Measurements from ENCODE around the gene AQP2. TPM values are rescaled to one million over a fixed set of nuclear protein-coding genes. Genes with fewer than 3 reads are reported as not detected.

Gene AQP2
- total RNA-seq, 1 experiment from 2014 or later, result 0.36 TPM

GRCh38 chr12:49982246-49983087 lies 31.9 kb downstream of the AQP2 start:
- Histone ChIP-seq H3K4me1 (ENCODE audit: control insufficient read depth, insufficient read depth, low read length) (peaks cover 4% of the 10 kb centered on the region), H3K4me3 (ENCODE audit: low read depth in 2 of 2, low read length in 2 of 2) (no peak overlapping the region), H3K9me3 (ENCODE audit: control insufficient read depth, insufficient read depth, low read depth, low read length) (no peaks in the 10 kb centered on the region), H3K27ac (ENCODE audit: low read length) (no peak overlapping the region), H3K36me3 (ENCODE audit: control insufficient read depth, insufficient read depth, low read length) (peaks cover 3% of the 10 kb centered on the region; the same call in 1 of the 2 replicates), H3K27me3 (ENCODE audit: control insufficient read depth, insufficient read depth, low read length) (no peaks in the 10 kb centered on the region)
- ATAC-seq (no peak), DNase-seq (ENCODE audit: low read depth, low spot score) (no peak)
- CTCF ChIA-PET, result no interaction called here
- in situ Hi-C loops (cut with HindIII; ENCODE audit: low pct_unique_long_range_greater_than_20kb, low sequenced_read_pairs) (no loop called here), intact Hi-C loops (cut with micrococcal nuclease; ENCODE audit: unreplicated experiment) (no loop called here)
- no TSS peak for BruUV-seq (replicated peaks)
- POLR2A ChIA-PET, result interaction anchor here (0.6 kb wide), 2 partner anchors 102 to 123 kb away, joined by 3 to 10 read pairs; partner anchors contain the start of gene SMARCD1
- TF ChIP-seq POLR2AphosphoS5 (IDR thresholded peaks at IDR 0.05; ENCODE audit: low read depth, low read length) (no peak), TCF7L2 (IDR thresholded peaks at IDR 0.05; ENCODE audit: low read depth, low read length) (no peak), CTCF (IDR thresholded peaks at IDR 0.05) (no peak), SIN3A (IDR thresholded peaks at IDR 0.05; ENCODE audit: borderline replicate concordance, insufficient read depth, low read depth, low read length) (no peak), REST (IDR thresholded peaks at IDR 0.05; ENCODE audit: insufficient read depth in 1 of 2, low read depth in 2 of 2, low read length in 1 of 2) (no peak)

GRCh38 chr12:49983892-49984291 lies 33.4 kb downstream of the AQP2 start:
- H3K4me1 ChIP-seq (ENCODE audit: control insufficient read depth, insufficient read depth, low read length), result peaks cover 4% of the 10 kb centered on the region
- no peak overlapping the region for H3K4me3 ChIP-seq (ENCODE audit: low read depth in 2 of 2, low read length in 2 of 2)
- peak; percentile 69 for ATAC-seq
- intact Hi-C loops (cut with micrococcal nuclease; ENCODE audit: unreplicated experiment) (no loop called here), in situ Hi-C loops (cut with HindIII; ENCODE audit: low pct_unique_long_range_greater_than_20kb, low sequenced_read_pairs) (no loop called here)
- no TSS peak for BruUV-seq (replicated peaks)
- ChIA-PET POLR2A (no interaction called here), CTCF (interaction anchor here (0.7 kb wide), 1 partner anchor 128 kb away, joined by 4 read pairs; the partner anchor contains the start of gene COX14)
- no peak for DNase-seq (ENCODE audit: low read depth, low spot score)
- TF ChIP-seq CTCF (IDR thresholded peaks at IDR 0.05), result no peak
- TF ChIP-seq POLR2AphosphoS5 (IDR thresholded peaks at IDR 0.05; ENCODE audit: low read depth, low read length), result no peak
- TF ChIP-seq REST (IDR thresholded peaks at IDR 0.05; ENCODE audit: insufficient read depth in 1 of 2, low read depth in 2 of 2, low read length in 1 of 2), result no peak
- TF ChIP-seq SIN3A (IDR thresholded peaks at IDR 0.05; ENCODE audit: borderline replicate concordance, insufficient read depth, low read depth, low read length), result no peak
- TF ChIP-seq TCF7L2 (IDR thresholded peaks at IDR 0.05; ENCODE audit: low read depth, low read length), result no peak
- H3K9me3 ChIP-seq (ENCODE audit: control insufficient read depth, insufficient read depth, low read depth, low read length), result no peaks in the 10 kb centered on the region
- H3K27ac ChIP-seq (ENCODE audit: low read length), result peak overlapping the region; percentile 31; the same call in 1 of the 2 replicates
- peaks cover 6% of the 10 kb centered on the region; the same call in 1 of the 2 replicates for H3K36me3 ChIP-seq (ENCODE audit: control insufficient read depth, insufficient read depth, low read length)
- no peaks in the 10 kb centered on the region for H3K27me3 ChIP-seq (ENCODE audit: control insufficient read depth, insufficient read depth, low read length)

Data from Panc1 (cell line).